Stimulated activated CD4-positive, alpha-beta T cell treated with anti-CD3 and anti-CD28 coated beads, Interleukin-1b, Interleukin-23, amount 100 ng/mL, for 1 hour (primary cell): ENCODE measurements around the gene LGR5.
"Not testable (repeated sequence)": the region's sequence is repeated elsewhere in the genome, so short reads cannot be mapped to it uniquely, and the experiment has no call there.

Experiments
- DNase-seq, 2 donors: peaks; one replicate each; pipeline ENCODE4 v3.0.0-alpha.2; 2020; ENCODE audit warnings: low read depth in 2 of 2

Gene LGR5

DNA sequence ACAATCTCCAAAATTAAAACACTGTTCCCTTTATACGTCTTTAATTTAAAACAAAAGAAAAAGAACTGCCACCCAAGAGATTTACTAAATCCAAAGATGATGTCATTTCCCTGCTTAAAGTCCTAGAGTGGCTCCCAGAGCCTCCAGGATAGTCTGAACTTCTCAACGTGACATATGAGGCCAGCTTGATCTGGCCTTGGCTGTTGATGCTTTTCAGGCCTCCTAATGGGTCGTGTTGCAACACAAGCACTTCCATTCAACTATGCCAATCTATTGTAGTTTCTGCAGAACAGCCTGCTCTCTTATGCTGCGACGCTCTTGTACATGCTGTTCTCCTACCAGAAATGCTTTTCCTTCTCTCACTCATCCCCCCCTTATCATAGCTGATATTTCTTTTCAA lies 35.7 kb downstream of the LGR5 start:
- no peak for DNase-seq

DNA sequence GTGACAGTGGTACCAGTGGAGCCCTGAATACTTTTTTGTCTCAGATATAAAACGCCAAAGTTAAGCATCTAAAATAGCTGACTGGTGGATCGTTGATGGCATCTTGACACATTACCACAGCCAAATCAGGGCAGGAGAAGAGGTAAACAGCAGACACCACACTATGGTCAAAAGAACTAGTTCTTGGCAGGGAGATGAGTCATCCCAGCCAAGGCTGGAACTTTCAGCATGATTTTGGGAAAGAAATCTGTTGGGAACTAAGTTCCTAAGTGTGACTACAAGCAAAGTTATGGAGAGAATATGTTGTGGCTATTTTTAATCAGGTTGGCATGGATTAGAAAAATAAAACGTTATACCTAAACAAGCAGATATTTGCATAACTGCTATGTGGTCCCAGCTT lies 36.9 kb downstream of the LGR5 start:
- no peak for DNase-seq

DNA sequence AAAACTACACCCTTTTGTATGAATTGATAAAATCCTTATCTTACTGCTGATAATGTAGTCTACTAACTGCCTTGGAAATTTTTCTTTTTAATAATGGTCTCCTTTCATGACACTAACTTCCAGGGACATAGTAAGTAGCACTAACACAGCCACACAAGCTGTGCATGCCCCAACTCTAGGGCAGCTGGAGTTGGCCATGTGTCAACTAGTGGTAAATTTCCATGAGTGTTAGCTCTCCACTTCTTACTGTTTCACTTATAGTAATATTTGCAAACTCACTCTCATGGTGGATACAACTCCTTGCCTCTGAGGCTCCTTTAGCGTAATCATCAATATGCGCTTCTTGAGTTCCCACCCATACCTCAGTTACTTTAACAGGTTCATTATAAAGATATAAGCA lies 38.0 kb downstream of the LGR5 start:
- DNase-seq, result no peak

DNA sequence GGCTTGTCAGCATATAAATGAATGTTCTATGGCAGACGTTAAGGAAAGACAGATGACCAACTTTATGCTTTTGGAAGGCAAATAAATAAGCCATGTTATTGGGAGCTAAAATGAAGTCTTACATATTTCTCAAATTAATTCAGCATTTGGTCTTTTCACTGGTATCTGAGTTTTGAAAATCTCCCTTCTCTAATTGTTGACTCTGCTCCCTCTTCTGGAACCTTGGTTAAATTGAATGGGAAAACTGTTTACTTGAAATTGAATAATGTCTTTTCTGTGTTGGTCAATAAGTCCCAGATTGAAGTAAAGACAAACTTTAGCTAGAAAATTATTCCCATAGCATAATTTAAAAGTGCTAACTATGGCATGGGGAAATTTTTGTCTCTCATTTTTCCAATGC lies 38.7 kb downstream of the LGR5 start:
- DNase-seq, result no peak

DNA sequence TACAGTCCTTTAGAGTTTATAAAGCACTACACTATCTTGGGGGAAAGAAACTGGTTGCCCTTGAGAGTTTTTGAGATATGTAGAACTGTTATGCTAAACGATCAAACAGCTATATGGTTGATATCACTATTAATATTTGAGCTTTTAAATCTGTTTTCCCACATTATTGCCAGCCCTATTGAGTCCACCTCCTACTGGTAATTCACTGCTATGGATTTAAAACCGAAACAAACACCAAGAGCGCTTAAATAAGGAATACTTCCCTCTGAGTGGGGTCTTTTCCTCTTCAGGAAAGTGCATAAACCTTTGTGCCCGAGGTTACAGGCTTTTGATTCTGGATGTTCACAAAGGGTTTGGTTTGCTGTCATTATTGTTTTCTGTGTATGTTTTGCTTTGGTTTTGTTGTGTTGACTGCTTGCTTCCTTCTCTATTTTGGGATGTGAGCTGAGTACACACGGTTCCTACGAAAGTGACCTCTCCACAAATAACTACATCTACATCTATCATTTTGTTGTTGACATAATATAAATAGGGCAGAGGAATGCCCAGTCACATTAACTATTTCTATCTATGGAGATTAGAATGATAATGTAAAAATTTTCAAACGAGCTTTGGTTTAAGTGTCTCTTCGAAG lies 44.8 kb downstream of the LGR5 start:
- DNase-seq, result no peak

DNA sequence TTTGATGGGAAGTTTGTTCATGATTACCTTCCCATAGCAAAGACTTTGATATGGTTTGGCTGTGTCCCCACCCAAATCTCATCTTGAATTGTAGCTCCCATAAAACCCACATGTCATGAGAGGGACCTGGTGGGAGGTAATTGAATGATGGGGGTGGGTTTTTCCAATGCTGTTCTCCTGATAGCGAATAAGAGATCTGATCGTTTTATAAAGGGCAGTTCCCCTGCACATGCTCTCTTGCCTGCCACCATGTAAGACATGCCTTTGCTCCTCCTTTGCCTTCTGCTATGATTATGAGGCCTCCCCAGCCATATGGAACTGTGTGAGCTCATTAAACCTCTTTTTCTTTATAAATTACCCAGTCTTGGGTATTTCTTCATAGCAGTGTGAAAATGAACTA lies 51.2 kb downstream of the LGR5 start:
- not testable (repeated sequence) for DNase-seq

DNA sequence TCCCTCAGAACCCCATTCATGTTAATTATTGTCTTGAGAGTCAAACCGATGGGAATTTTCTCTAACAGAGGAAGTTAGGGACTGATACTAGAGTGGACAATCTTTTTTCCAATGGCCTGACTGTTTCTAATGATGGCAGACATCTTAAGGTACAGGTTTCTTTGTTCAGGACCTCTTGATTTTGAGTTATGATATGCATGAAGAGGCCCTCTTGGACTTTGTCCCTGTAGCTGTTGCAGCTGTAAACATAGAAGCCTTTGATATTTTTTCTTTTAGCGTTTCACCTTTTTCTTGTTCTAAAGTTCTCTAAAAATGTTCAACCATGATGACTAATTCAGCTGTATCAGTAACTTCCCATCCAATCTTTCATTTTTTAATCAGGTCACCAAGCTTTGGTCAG lies 53.0 kb downstream of the LGR5 start:
- no peak for DNase-seq

DNA sequence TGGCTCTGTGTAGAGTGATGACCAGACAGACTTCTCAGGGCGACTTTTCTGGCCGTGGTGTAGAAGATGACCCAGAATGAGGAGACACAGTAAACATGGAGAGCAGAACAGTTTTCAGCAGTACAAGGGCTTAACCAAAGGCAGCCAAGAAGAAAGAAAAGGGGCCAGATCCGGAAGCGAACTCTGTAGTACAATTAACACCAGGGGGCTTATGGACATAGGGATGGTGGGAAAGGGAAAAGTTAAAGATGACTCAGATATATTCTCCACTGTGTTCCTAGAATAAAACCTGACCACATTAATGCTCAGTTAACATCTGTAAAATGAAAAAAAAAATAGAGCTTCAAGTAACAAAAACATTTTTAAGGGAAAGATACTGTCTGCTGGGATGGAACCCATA lies 60.2 kb downstream of the LGR5 start:
- DNase-seq, result no peak

DNA sequence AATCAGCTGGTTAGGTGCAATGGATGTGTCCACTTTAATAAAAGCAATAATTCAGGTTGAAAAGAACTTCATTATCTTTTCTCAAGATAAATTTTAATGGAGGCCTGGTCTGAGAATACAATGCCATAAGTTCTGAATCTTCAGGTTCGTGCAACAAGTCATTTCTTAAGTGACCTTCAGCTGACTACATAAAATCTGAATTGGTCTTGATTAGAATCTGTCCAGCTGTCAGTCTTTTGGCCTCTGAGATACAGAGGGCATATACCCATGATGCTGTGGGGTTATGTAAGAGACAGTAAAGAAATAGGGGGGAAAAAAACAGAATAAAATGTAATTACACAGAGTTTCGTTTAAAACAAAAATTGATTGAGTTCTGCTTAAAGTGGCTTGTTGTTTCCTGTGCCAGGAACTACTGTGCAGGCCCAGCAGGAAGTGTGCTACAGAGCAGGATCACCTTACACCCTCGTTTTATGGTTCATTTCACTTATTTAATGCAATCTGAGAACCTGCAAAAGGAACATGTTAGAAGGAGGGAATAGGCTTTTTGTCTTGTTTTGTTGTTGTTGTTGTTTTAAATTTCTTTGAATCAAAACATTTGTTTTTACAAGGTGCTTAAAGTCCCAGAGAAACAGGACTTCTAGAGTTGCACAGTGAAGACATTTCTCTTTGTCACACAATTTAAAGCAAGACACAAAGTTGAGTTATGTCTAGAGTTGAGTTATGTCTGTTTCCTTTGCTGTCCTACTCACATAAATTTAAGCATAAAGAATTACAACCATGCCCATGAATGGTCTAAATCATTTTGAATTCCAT lies 64.2 kb downstream of the LGR5 start:
- no peak for DNase-seq

DNA sequence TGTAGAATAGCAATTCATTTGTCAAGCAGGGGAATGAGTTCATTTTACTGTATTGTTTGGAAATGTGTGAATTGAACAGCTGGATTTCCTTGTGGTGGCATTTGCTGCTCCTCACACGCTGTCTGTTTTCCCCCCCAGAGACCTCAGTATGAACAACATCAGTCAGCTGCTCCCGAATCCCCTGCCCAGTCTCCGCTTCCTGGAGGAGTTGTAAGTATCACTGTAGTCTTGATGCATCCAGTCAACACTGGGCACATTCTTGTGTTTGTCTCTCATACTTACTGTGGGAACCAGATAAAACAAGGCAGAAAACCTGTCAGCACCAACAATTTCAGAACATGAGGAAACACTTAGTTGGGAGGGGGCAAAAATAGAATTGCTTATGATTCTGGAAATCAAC lies 64.9 kb downstream of the LGR5 start:
- DNase-seq, result no peak

DNA sequence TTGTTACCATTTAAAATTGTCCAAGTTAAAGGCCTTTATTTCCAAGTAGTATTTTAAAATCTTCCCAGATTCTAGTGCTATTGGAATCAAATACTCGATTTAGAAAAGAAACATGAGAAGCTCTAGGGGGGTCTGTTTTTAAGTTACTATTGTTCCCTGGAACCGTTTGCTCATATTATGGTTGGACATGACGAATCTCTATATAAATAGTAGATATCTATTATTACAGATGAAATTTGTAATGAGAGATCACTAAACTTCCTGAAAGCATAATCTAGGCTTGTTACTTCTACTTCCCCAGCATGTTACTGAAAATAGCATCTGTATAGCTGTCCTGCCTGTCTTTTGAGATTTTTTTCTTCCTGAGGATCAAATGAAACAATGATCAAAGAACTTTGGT lies 70.1 kb downstream of the LGR5 start:
- no peak for DNase-seq

DNA sequence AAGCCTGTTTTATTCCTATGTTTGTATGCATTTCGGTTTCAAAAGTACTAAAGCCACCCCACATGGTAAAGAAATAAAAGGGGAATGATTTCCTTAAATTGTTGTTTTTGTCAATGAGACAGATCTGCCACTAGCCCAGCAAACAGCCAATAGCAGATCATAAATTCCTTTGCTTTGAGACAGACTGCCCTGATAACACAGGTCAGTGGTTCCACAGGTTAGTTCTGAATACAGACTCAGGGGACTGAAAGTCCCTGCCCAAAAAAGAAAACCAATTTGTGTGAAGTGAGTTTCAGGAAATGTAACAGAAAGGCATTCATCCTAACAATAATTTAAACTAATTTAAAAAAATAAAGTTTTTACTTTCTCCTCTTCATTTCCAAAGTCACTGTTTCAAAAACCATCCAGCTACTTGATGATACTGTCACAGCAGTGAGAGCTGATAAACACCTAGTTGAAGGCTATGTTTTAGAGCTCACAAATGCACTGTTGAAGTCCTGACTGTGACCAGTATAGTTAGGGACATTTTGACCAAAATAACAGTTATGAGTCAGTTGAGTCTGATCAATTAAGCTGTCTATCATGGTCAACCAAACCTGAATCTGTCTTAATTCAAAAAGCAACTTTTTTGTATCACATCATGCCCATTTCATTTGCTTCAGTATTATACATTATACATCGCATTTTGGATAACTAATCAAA lies 77.7 kb downstream of the LGR5 start:
- DNase-seq, result no peak

DNA sequence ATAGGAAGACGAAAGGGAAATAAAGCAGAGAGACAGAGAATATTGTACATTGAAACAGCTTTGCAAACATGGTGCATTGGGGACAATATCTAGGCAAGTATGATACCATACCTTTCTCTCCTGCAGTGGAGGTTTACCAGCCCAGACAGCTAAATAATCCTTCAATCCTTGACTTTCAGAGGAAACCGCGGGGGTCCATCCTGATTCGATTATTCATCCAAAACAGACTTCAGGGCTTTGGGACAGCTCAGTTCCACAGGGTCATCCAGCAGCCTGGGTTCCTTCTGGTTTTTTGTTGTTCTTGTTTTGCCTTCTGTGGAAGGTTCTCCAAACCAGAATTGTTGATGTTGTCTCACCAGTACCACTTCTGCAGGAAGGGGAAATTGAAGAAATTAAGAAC lies 81.5 kb downstream of the LGR5 start:
- DNase-seq, result no peak

DNA sequence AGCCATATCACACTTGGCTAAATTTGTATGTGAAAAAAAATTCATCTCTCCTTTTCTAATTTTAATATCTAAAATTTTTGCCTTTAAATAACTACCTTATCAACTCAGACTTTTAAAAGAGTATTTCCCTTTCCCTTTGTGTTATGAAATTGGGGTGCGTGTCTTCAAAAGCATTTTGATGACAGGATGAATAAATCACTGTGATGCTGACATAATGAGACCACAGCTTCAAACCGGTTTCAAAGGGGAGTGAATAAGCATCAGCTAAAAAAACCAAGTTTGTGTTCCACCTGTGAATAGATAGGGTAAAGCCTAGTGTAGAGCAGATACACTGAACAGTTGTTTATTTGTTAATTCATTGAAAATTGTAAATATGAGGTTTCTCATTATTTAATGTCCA lies 85.0 kb downstream of the LGR5 start:
- DNase-seq, result no peak

DNA sequence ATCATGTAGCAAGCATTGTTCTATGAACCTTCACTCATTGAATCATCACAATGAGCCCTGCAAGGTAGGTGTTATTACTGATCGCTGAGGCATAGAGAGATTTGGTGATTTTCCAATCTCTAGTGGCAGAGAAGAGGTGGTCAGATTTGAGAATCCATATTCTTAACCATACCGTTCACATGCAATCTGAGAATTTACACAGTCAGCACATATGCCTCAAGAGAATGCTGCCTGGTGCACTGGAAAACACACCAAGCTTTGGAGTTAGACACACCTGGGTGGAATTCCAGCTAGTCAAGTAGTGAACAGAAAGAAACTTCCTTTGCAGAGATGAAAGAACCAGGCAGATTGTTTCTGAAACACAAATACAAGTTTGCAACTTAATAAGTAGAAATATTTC lies 94.1 kb downstream of the LGR5 start:
- no peak for DNase-seq

DNA sequence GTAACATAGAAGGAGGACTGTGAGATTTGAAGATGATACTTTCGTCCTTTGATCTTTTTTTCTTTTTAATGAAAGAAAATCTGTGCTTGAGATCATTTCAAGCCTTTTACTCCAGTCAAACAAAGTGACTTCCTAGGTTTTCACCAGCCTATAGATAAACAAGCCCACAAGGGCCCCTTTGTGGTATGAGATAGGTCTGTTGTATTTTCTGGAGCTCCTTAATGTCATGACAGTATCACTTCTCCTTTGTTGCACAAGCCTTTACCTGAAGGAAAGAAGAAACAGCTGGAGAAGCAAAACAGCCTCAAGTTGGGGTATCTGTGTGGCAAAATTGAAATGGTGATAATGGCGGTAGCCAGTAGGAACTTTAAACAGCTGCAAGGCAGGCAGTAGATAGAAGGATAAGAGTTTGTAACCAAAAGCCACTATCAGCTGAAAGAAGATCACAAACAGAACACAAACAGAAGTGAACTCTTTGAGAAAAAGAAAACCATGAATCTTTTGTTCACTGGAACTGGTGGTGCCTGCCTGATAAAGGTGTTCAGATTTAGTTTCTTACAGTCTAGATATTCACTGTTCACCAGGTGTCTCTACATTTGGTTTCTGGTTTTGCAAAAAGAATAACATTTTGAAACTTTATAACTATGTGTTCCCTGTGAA lies 96.8 kb downstream of the LGR5 start:
- no peak for DNase-seq

DNA sequence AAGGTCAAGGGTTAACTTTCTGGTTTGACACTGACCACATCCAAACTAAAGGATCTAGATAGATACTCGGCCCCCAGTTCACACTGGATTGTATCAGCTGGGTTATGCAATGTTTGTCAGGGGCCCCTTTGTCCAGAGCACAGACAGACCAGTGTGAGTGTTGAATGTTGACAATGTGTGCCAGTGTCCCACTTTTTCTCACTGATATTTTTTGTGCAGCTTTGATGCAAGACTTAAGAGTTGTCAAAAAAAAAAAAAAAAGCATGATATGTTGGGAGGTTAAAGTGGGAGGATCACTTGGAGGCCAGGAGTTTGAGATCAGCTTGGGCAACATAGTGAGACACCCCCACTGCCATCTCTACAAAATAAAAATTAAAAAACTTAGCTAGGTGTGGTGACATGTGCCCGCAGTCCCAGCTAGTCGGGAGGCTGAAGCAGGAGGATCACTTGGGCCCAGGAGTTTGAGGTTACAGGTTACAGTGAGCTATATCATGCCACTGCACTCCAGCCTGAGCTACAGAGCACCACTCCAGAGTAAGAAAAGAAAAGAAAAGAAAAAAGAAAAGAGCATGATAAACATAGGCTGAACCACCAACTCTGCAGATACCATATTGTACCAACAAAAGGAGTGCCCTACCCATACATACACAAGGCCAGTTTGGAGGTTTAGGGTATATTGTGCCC lies 97.5 kb downstream of the LGR5 start:
- DNase-seq, result no peak

DNA sequence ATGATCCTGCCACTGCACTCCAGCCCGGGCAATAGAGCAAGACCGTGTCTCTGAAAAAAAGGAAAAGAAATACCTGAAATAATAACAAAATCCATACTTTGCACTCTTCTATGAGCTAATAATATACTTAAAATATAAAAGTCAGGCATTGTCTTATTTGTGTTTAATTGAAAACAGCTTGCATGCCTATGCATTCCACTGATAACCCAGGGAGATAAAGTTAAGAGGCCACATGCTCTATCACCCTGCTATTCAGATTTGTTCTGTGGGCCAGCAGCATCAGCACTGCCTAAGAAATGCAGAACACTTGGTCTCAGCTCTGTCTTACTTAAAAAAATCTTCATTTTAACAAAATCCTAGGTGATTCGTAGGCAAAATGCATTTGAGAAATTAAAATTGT lies 99.2 kb downstream of the LGR5 start:
- DNase-seq, result no peak

DNA sequence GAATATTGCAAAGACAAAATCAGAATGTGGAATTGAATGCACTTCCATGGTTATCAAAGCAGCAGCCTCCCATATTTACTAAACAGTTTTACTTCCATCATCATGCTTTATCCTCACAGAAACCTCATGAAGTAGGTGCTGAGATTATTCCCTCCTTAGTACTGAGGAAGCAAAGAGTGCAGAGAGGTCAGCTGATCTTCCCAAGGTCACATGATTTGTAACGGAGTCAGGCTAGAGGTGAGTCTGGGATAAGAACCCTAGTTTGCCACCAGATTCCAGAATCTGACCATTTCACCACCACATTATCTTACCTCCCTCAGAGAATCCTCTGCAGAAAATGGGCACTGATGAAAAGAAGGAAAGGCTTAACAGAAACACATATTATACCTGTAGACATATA lies 102.0 kb downstream of the LGR5 start:
- DNase-seq, result no peak

DNA sequence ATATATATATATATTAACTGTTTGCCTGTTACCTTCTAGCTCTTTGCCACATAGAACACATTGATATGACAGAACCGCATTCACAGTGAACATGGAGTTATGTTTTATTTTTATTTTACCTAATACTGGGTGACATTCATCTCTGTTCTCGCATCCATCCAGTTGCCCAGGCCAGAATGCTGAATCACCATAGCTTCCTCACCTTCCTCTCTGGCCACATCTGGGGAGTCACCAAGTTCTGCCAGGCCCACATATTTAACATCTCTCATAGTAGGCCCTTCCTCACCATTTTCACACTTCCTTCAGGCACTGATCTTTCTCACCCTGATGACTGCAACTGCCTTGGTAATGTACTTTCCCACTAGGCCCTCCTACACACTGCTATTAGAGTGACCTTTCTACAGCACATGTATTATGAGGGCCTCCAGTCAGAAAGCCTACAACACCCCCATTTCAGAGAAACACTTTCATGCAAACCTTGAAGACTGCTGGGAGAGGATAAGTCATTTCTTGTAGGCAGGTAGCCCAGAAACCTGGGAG lies 106.8 kb downstream of the LGR5 start:
- DNase-seq, result no peak

DNA sequence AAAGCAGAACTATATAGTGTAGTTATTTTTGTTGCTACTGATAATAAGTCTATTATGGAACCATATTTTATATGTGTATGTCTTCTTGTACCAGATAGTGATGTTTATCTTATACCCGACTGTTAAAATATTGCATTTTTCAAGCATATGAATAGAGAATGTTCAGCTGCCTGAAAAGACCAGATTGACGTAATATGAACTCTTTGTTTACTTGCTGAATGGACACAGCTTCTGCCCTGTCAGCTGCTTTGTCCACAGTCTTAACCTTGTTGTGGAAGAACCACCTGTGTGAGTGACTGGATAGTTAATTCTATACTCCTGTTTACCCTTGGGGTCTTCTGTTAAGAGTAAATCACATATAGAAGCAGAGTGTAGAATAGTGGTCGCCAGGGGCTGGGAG lies 109.3 kb downstream of the LGR5 start:
- DNase-seq, result no peak

DNA sequence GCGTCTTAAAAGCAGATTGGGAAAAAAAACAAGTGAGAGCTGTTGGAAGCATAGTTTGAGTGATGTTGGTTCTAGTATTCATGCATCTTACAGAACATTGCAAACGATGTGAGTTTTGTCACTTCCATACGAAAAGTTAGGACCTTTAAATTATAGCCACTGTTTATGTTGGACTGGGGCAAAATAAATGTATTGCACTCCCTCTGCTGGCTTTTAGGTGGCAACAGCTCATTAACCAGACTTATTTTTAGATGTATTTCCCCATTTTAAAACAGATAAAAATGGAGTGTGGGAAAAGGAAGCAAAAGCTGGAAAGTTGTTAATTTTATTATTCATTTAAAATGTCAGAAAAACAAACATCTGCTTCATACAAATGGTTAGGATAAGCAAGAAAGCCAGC lies 111.9 kb downstream of the LGR5 start:
- DNase-seq, result no peak
